ENCODE data around the gene CAVIN1. TPM values are rescaled to one million over a fixed set of nuclear protein-coding genes. Genes with fewer than 3 reads are reported as not detected.
"Not testable (repeated sequence)": the region's sequence is repeated elsewhere in the genome, so short reads cannot be mapped to it uniquely, and the experiment has no call there.

Gene CAVIN1
- total RNA-seq = 95.1 TPM

- peak in 2 of 3 donors; percentile 66 to 74 for DNase-seq (ENCODE audit: low read depth in 2 of 3, low spot score in 2 of 3)
These were observed at the start of gene CAVIN1 for GRCh38 chr17:42422958-42423712. CAVIN1 (minus strand) TSS chr17:42423256; CDS start chr17:42423097, 159 bp downstream.

GRCh38 chr17:42467889-42468288, 44.8 kb upstream of the CAVIN1 start:
- DNase-seq (ENCODE audit: low read depth in 2 of 3, low spot score in 2 of 3) = no peak

GRCh38 chr17:42463976-42464400, 40.9 kb upstream of the CAVIN1 start:
- DNase-seq (ENCODE audit: low read depth in 2 of 3, low spot score in 2 of 3) = no peak

- no peak for DNase-seq (ENCODE audit: low read depth in 2 of 3, low spot score in 2 of 3)
These were observed 37.3 kb upstream of the CAVIN1 start for GRCh38 chr17:42460371-42460770.

GRCh38 chr17:42459801-42460281, 36.8 kb upstream of the CAVIN1 start:
- DNase-seq (ENCODE audit: low read depth in 2 of 3, low spot score in 2 of 3) = peak in 2 of 3 donors; percentile 79 to 93

- peak in 2 of 3 donors; percentile 27 to 41 for DNase-seq (ENCODE audit: low read depth in 2 of 3, low spot score in 2 of 3)
These were observed 36.3 kb upstream of the CAVIN1 start for GRCh38 chr17:42459256-42459800.

- DNase-seq (ENCODE audit: low read depth in 2 of 3, low spot score in 2 of 3) = peak; percentile 47 to 91 (median 88)
These were observed 35.6 kb upstream of the CAVIN1 start, which contains the start of gene ATP6V0A1 for GRCh38 chr17:42458497-42459255. ATP6V0A1 (plus strand) TSS chr17:42458878; CDS start chr17:42460895, 2,017 bp downstream.

GRCh38 chr17:42457107-42457792, 34.2 kb upstream of the CAVIN1 start:
- no peak for DNase-seq (ENCODE audit: low read depth in 2 of 3, low spot score in 2 of 3)

- peak; percentile 33 to 92 (median 81) for DNase-seq (ENCODE audit: low read depth in 2 of 3, low spot score in 2 of 3)
These were observed 33.4 kb upstream of the CAVIN1 start for GRCh38 chr17:42456223-42457106.

GRCh38 chr17:42454987-42455386, 31.9 kb upstream of the CAVIN1 start:
- not testable (repeated sequence) for DNase-seq (ENCODE audit: low read depth in 2 of 3, low spot score in 2 of 3)

GRCh38 chr17:42453439-42453838, 30.4 kb upstream of the CAVIN1 start:
- DNase-seq (ENCODE audit: low read depth in 2 of 3, low spot score in 2 of 3) = peak in 2 of 3 donors; percentile 35 to 85

GRCh38 chr17:42451270-42451669, 28.2 kb upstream of the CAVIN1 start:
- DNase-seq (ENCODE audit: low read depth in 2 of 3, low spot score in 2 of 3) = not testable (repeated sequence)

- not testable (repeated sequence) for DNase-seq (ENCODE audit: low read depth in 2 of 3, low spot score in 2 of 3)
These were observed 26.8 kb upstream of the CAVIN1 start for GRCh38 chr17:42449838-42450237.

GRCh38 chr17:42449176-42449575, 26.1 kb upstream of the CAVIN1 start:
- not testable (repeated sequence) for DNase-seq (ENCODE audit: low read depth in 2 of 3, low spot score in 2 of 3)

- DNase-seq (ENCODE audit: low read depth in 2 of 3, low spot score in 2 of 3) = no peak
These were observed 19.1 kb upstream of the CAVIN1 start for GRCh38 chr17:42442196-42442565.

- DNase-seq (ENCODE audit: low read depth in 2 of 3, low spot score in 2 of 3) = no peak
These were observed 18.5 kb upstream of the CAVIN1 start for GRCh38 chr17:42441371-42442195.

- DNase-seq (ENCODE audit: low read depth in 2 of 3, low spot score in 2 of 3) = peak in 2 of 3 donors; percentile 43 to 69
These were observed 15.8 kb upstream of the CAVIN1 start for GRCh38 chr17:42438600-42439567.

GRCh38 chr17:42436391-42436790, 13.3 kb upstream of the CAVIN1 start:
- DNase-seq (ENCODE audit: low read depth in 2 of 3, low spot score in 2 of 3) = no peak
